Glutamatergic neuron (in vitro differentiated cells): Measurements from ENCODE around the gene TSR3. TPM values are rescaled to one million over a fixed set of nuclear protein-coding genes. Genes with fewer than 3 reads are reported as not detected.

Source experiments
- DNase-seq: peaks from one replicate; pipeline ENCODE4 v3.0.0; 2022
- H3K27ac Mint-ChIP-seq: one replicate; pipeline ENCODE4 v1.8.0; 2020; ENCODE audit warnings: mild to moderate bottlenecking, mixed read lengths, inconsistent platforms; ENCODE audit not compliant: unreplicated experiment
- H3K27me3 Mint-ChIP-seq: one replicate; pipeline ENCODE4 v1.8.0; 2020; ENCODE audit warnings: mild to moderate bottlenecking, moderate library complexity, mixed read lengths, inconsistent platforms; ENCODE audit not compliant: unreplicated experiment
- H3K36me3 Mint-ChIP-seq: one replicate; pipeline ENCODE4 v1.8.0; 2020; ENCODE audit warnings: mild to moderate bottlenecking, mixed read lengths, inconsistent platforms; ENCODE audit not compliant: unreplicated experiment
- H3K4me1 Mint-ChIP-seq: one replicate; pipeline ENCODE4 v1.8.0; 2020; ENCODE audit warnings: mild to moderate bottlenecking, low read depth, mixed read lengths, inconsistent platforms; ENCODE audit not compliant: unreplicated experiment
- H3K4me3 Mint-ChIP-seq: one replicate; pipeline ENCODE4 v1.8.0; 2020; ENCODE audit warnings: mild to moderate bottlenecking, mixed read lengths, inconsistent platforms; ENCODE audit not compliant: unreplicated experiment
- H3K9me3 Mint-ChIP-seq: one replicate; pipeline ENCODE4 v1.8.0; 2020; ENCODE audit warnings: mild to moderate bottlenecking, moderate library complexity, mixed read lengths, inconsistent platforms; ENCODE audit not compliant: unreplicated experiment
- total RNA-seq: library from RNA; stranded (reverse); fragmentation: NEBNext Ultra II Directional; extraction: Animal tissue kit (Norgen Biotek cat#: 25700); gene quantifications from one replicate; pipeline ENCODE4 v1.2.1, GENCODE V29; 2021; ENCODE audit not compliant: unreplicated experiment
- TF ChIP-seq, protein P1 (sequence below): fragments of 200-600 bp; sonication (generic); IDR thresholded peaks from one replicate; pipeline ENCODE4 v1.5.0; 2021; ENCODE audit not compliant: partially characterized antibody, unreplicated experiment

TSR3 gene
- total RNA-seq, 1 donor from 2014 or later = 52.5 TPM

DNA sequence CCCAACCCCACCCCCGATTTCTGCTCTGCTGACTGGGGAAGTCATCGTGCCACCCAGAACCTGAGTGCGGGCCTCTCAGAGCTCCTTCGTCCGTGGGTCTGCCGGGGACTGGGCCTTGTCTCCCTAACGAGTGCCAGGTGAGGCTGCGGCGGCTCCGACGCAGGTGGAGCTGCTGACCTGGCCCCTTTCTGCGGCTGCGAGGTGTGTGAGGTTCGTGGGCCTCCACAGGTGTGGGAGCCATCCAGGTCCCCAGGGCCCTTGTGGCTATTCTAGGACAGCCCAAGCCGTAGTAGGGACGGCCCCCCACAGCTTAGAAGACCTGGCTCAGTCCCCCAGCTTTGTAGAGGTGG, 39.2 kb downstream of the TSR3 start:
- TF ChIP-seq, protein P1, sequence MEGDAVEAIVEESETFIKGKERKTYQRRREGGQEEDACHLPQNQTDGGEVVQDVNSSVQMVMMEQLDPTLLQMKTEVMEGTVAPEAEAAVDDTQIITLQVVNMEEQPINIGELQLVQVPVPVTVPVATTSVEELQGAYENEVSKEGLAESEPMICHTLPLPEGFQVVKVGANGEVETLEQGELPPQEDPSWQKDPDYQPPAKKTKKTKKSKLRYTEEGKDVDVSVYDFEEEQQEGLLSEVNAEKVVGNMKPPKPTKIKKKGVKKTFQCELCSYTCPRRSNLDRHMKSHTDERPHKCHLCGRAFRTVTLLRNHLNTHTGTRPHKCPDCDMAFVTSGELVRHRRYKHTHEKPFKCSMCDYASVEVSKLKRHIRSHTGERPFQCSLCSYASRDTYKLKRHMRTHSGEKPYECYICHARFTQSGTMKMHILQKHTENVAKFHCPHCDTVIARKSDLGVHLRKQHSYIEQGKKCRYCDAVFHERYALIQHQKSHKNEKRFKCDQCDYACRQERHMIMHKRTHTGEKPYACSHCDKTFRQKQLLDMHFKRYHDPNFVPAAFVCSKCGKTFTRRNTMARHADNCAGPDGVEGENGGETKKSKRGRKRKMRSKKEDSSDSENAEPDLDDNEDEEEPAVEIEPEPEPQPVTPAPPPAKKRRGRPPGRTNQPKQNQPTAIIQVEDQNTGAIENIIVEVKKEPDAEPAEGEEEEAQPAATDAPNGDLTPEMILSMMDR = no peak
- Mint-ChIP-seq H3K4me3 (peak overlapping the region; percentile 63), H3K9me3 (peaks cover 9% of the 10 kb centered on the region), H3K27ac (peak overlapping the region; percentile 52), H3K4me1 (peaks cover 12% of the 10 kb centered on the region), H3K27me3 (peaks cover 6% of the 10 kb centered on the region), H3K36me3 (no peaks in the 10 kb centered on the region)
- no peak for DNase-seq

DNA sequence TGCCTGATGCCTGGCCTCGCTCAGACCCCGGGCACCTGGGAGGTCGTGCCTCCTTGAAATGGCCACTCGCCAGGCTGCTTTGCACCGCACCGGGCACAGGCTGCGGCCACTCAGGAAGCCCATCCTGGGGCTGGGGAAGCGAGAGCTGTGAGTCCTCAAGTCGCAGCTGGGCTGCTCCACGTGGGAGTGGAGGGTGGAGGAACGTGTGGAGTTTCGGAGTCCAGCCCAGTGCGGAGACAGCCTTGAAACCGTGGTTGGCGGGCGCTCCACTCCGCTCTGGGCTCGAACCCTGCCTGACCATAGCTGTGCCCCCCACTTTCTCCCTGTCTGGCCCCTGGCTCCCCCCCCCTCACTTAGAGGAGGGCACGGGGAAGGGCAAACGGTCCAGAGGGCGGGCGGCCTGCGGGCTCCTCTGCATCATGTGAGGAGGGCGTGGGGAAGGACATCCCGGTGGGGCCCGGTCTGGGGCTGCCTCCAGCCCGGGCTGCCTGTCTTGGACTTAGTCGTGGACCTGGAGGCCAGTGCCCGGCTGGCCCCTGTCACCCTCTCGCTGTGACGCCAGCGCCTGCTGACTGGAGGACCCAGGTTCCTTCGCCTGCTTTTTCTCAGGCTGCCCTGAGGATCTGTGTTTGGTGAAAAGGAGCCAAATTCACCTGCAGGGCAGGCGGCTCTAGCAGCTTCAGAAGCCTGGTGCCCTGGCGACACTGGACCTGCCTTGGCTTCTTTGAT, 39.8 kb downstream of the TSR3 start:
- no peak for DNase-seq
- H3K4me1 Mint-ChIP-seq = peaks cover 12% of the 10 kb centered on the region
- no peaks in the 10 kb centered on the region for H3K36me3 Mint-ChIP-seq
- TF ChIP-seq, protein P1 = no peak
- peaks cover 9% of the 10 kb centered on the region for H3K9me3 Mint-ChIP-seq
- peak overlapping the region; percentile 98 for H3K4me3 Mint-ChIP-seq
- H3K27ac Mint-ChIP-seq = no peak overlapping the region
- H3K27me3 Mint-ChIP-seq = peaks cover 6% of the 10 kb centered on the region

DNA sequence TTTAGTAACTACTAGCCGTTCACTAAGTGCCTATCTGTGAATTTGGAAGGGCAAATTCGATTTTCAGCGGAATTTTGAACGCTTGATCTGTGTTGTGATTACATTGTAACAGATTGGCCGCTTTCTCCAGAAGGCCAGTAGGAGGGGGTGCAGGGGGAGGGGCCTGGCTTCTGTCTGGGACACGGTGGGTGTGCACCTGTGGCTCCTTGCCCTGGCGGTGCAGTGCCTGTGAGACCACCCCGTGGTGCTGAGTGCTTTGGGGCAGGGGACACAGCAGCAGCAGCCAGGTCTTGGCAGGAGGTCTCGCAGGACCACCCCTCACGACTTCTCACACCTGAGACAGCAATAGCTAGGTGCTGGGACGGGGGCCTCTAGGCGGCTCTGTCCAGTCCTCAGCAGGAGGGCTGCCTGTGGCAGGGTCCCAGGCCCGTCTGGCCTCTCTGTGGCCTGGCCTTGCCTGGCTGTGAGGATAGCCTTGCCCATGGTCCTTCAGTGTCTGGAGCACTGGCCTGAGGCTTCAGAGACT, 40.4 kb downstream of the TSR3 start:
- H3K4me1 Mint-ChIP-seq = peaks cover 12% of the 10 kb centered on the region
- DNase-seq = peak; percentile 54
- H3K36me3 Mint-ChIP-seq = no peaks in the 10 kb centered on the region
- TF ChIP-seq, protein P1 = no peak
- peak overlapping the region; percentile 98 for H3K4me3 Mint-ChIP-seq
- peak overlapping the region; percentile 98 for H3K27ac Mint-ChIP-seq
- peaks cover 9% of the 10 kb centered on the region for H3K9me3 Mint-ChIP-seq
- H3K27me3 Mint-ChIP-seq = peaks cover 6% of the 10 kb centered on the region

DNA sequence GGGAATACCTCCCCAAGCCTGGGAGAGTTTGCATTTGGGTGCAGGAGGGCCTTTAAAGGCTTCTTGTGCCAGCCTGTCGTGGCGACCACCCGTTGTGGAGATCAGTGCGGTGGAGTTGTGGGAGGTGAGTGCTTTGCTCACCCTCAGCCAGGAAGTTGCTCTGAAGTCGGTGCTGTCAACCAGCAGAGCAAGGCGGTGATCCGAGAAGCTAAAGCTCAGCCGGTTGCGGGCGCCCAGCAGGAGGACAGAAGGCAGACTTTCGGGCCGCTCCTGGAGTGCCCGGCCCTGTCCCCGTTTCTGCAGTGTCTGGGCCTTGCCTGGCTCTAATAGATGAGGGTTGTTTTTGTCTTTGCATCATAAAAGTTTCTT, 40.9 kb downstream of the TSR3 start:
- TF ChIP-seq, protein P1 = no peak
- peaks cover 9% of the 10 kb centered on the region for H3K9me3 Mint-ChIP-seq
- H3K27me3 Mint-ChIP-seq = peaks cover 6% of the 10 kb centered on the region
- peaks cover 12% of the 10 kb centered on the region for H3K4me1 Mint-ChIP-seq
- no peak for DNase-seq
- H3K36me3 Mint-ChIP-seq = no peaks in the 10 kb centered on the region
- H3K4me3 Mint-ChIP-seq = peak overlapping the region; percentile 98
- peak overlapping the region; percentile 98 for H3K27ac Mint-ChIP-seq
